NCI-H82 (cell line): ENCODE measurements around the gene CREB3L2.

Experiments used
- DNase-seq: peaks from one replicate; lab custom pipeline; 2025; lab: John Stamatoyannopoulos, UW

Gene CREB3L2

DNA sequence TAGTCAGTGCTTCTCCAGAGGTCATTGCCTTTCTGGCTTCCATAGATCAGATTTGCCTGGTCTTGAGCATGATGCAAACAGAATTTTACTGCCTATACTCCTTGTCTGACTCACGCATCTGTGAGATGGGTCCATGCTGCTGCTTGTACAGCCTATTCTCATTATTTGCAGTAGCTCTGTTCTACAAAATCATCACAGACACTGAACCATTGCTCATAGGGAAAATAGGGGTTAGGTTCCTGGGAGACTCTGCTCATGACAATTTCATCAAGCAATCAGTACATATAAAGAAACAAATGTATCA is 7.4 kb upstream of the CREB3L2 start:
- no peak for DNase-seq

- peak; percentile 73 for DNase-seq
Observed at GRCh38 chr7:138008588-138009349, 6.9 kb upstream of the CREB3L2 start.

DNA sequence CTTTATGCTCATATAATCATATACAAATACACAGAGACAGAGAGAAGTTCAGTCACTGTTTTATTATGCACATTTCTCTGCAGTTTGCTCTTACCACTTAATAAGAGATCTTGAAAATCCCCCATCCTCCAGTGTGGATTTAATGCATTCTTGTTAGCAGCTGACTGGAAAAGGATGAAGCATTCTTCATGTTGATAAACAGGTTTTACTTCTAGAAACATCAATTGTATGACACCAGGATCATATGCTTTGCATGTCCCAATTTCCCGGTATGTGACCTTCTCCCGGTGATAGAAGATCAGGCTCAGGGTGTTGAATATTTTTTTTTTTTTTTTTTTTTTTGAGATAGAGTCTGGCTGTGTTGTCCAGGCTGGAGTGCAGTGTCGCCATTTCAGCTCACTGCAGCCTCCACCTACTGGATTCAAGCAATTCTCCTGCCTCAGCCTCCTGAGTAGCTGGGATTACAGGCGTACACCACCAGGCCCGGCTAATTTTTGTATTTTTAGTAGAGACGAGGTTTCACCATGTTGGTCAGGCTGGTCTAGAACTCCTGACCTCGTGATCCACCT is 6.2 kb upstream of the CREB3L2 start:
- no peak for DNase-seq

DNA sequence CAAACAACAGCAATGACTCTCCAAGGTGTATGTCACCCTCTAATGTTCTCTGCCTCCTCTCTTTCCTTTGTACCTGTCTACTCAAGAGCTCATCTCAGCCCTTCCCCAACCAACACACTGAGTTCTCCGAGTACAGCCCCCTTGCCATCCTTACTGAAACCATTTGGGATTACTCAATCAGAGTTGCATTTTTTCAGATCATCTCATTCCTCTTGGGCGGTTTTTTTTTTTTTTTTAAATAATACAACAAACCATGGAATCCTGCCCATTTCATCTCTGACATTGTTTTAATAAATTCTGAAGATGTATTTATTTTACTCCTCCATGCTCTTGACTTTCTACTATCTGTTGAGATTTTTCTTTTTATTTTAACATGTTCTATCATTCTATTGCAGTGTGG is 4.2 kb upstream of the CREB3L2 start:
- no peak for DNase-seq

GRCh38 chr7:138004936-138005335 is 3.0 kb upstream of the CREB3L2 start:
- no peak for DNase-seq

DNA sequence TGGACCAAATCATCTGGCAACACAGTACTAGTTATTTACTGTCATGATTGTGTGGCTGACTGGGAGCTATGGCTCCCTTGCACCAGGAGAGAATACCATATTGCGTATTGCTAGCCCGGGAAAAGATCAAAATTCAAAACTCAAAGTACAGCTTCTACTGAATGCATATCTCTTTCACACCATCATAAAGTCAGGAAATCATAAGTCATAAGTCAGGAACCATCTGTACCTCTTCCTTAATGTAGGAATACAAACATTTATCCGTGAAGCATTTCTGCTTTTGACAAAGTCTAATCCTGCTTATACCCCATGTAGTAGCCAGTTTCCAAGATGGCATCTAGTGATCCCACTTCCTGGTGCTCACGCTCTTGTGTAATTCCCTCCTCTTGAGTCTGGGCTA is 2.2 kb upstream of the CREB3L2 start:
- DNase-seq = no peak

- DNase-seq = no peak
Observed at GRCh38 chr7:138002828-138003189, 923 bp upstream of the CREB3L2 start.

GRCh38 chr7:138002096-138002827 is 376 bp upstream of the CREB3L2 start:
- peak; percentile 99 for DNase-seq

GRCh38 chr7:138000081-138000701 is 1.7 kb downstream of the CREB3L2 start:
- DNase-seq = peak; percentile 42

- no peak for DNase-seq
Observed at GRCh38 chr7:137999496-138000080, 2.3 kb downstream of the CREB3L2 start.

DNA sequence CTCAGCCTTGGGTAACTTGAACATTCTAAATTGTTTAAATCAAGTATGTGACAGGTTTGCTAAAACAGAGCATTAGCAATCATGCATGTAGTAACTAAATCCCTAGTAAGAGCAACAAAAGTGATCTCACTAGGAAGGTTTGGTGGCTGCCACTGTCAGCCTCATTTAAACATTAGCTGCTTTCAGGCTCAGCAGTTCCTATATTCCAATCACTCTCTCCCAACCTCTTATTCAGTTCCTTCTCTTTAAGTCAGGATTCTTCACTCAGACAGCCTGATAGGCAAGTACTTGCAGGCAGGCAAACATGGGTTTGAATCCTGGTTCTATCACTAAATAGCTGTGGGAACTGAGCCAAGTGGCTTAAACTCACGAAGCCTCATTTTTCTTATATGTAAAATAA is 3.6 kb downstream of the CREB3L2 start:
- DNase-seq = no peak

DNA sequence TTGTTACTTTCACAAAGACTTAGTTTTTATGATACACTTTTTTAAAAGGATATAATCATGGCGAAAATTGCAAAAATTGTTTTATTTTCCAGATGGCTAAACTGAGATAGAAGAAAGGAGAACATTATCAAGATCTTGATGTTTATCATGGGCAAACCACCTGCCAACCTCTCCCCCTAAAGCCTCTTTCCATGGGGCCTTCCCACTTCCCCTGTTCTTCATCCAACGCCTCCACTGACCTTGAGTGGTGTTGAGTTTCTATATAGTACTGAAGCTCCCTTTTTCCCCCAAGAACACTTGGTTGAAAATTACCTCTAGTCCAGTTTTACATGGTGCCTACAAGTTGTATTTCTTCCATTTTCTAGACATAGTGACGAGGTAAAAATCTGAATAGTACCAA is 5.0 kb downstream of the CREB3L2 start:
- no peak for DNase-seq

DNA sequence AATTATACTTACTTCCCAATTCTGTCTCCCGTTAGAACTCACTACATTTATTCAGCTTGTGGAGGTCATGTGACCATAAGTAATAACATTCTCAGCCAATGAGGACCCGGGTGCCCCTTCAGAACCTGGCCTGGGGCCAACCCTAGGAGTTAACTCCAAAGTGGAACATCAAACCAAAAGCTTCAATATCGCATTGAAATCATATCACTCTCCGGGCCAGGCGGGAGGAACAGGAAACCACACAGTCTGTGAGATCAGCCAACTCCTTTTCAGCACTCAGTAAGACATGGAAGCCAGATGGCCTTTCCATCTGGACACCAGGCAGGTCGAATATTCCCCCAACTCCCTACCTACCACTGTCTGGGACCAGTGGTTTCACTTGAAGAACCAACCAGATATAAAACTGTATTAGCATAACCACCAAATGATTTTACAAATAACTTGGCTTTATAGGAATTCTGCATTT is 5.5 kb downstream of the CREB3L2 start:
- peak; percentile 65 for DNase-seq

GRCh38 chr7:137994216-137994615 is 7.7 kb downstream of the CREB3L2 start:
- DNase-seq = no peak

DNA sequence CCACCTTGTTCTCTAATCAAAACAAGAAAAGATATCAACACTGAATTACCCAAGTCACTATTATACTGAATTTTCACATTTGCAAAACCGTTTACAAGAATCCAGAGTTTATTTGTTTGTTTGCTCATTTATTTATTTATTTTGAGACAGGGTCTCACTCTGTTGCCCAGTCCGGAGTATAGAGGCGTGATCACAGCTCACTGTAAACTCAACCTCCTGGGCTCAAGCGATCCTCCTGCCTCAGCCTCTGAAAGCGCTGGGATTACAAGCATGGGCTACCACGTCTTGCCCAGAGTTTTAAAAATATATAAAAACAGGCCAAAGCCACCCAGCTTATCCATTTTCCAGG is 8.5 kb downstream of the CREB3L2 start:
- no peak for DNase-seq

GRCh38 chr7:137992550-137993394 is 9.1 kb downstream of the CREB3L2 start:
- no peak for DNase-seq

- no peak for DNase-seq
Observed at GRCh38 chr7:137992104-137992549, 9.8 kb downstream of the CREB3L2 start.

DNA sequence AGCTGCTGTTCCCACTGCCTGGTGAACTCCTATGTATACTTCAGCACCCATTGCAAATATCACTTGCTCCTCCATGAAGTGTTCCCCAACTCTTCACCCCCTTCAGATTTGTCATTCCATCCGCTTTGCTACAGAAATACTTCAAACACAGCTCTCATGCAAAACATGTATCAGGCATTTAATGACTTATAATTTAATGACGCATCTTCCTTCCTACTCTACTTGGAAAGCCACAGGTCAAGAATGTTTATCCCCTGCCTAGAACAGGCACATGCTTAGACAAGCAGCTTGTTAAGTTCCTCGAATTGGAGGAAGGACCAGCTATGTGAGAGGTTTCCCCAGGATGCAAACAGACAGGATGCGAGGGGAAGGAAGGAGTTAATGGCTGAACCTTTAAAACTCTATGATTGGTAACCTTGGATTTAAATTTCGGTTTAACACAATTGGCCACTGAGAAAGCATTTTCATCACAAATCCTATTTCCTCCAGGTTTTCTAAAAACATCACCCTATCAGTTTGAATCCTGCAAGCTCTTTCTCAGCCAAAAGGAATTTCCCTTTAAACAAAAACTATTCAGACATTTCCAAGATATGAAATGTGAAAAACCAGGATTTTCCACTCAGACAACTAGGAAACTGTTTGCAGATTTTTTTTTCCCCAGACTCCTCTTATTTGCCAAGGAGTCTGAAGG is 11.5 kb downstream of the CREB3L2 start:
- DNase-seq = no peak

DNA sequence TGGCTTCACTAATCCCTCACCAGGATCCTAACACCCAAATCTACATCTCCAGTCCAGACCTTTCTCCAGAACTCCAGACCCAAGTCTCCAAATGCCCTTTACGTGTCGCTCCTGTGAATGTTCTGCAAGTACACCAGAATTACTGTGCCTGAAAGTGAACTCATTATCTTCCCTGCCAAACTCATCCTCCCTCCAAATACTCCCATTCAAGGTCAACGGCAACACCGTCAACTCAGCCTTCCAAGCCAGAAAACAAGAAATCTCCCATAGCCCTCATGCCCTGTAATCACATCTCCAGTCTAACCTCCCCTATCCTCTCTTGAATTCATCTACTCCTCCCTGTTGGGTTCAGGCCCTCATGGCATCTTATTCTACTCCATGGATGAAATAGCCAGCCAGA is 12.3 kb downstream of the CREB3L2 start:
- DNase-seq = no peak

DNA sequence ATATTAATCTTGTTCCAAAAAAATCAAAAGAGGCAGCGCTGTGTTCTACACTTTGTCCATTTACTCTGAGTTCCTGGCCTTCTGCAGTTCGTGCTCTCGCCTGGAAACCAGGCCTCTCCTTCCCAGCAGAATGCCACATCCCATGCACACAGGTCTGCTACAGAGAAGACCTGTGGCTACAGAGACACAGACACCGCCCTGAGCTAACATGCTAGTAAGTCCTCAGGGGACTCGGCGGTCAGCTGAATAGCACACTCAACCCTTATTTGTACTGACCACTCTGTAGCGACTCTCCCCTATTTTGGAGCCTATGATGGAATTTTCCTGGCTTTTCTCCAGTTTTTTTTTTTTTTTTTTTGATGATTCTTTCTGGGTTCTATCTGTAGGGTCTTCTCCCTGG is 12.8 kb downstream of the CREB3L2 start:
- no peak for DNase-seq

DNA sequence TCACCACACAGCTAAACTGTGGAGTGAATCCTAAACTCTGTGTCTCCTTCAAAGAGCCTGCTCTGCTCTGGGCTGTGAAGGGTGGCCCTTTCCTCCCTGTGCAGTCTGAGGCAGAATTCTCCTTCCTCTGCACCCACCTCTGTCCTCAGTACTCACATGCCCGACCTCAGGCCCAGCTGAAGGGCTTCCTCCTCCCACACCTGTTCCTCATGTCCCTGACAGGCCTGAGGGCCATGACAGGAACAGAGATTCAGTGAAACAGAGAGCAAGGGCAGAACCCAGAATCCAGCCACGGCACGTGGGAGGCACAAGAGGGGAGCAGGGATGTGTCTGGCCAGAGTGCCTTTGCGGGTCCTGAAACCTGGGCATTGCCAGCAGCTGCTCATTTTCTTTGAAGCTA is 13.9 kb downstream of the CREB3L2 start:
- no peak for DNase-seq
